HepG2 (cell line): ENCODE results near the gene UBE2Q2. TPM values are rescaled to one million over a fixed set of nuclear protein-coding genes. Genes with fewer than 3 reads are reported as not detected.

Experiments
- ATAC-seq: fragments of 200-7000 bp; cut with Tn5 transposase; 3 replicates; pipeline ENCODE4 v1.9.1; 2020; ENCODE audit warnings: mild to moderate bottlenecking, moderate library complexity
- BruUV-seq: library from RNA; stranded (reverse); fragments of 400-500 nt; replicated peaks from 2 replicates; lab custom pipeline; 2021; lab: Mats Ljungman, UMichigan
- CTCF ChIA-PET: fragments of 300-600 bp; formaldehyde crosslinking; extraction: SDS; loops from one replicate; lab custom pipeline; 2021; ENCODE audit warnings: low total read pairs, inconsistent platforms, low intra/inter-chr PET ratio; lab: Yijun Ruan, JAX
- POLR2A ChIA-PET: fragments of 350-600 bp; sonication (Branson Sonifier 250); formaldehyde crosslinking; loops from one replicate; lab custom pipeline; 2020; ENCODE audit warnings: antibody characterized with exemption, inconsistent platforms; lab: Yijun Ruan, JAX
- DNase-seq: peaks from one replicate; pipeline ENCODE4 v3.0.0-alpha.2; 2015; ENCODE audit warnings: low spot score
- FAIRE-seq: peaks from 3 replicates; lab custom pipeline; 2011; peaks lifted over from hg19 to GRCh38; lab: Jason Lieb, UNC
- H2AFZ ChIP-seq: one replicate; pipeline ENCODE4 v1.6.1; 2011; ENCODE audit warnings: low read length, inconsistent platforms
- H3K27ac ChIP-seq: fragments of 300-600 bp; 3 replicates; pipeline ENCODE4 v1.8.0; 2011; ENCODE audit warnings: mixed run types, mild to moderate bottlenecking, mixed read lengths, low read length, inconsistent platforms; ENCODE audit not compliant: insufficient read depth; ENCODE audit errors: extremely low read length
- H3K27me3 ChIP-seq, 2 experiments: fragments of 200-600 bp in 1 of 2; 2 replicates in 1 of 2; 3 replicates in 1 of 2; pipeline versions ENCODE4 v1.6.0 to v1.8.0; 2011; ENCODE audit warnings: low read length in 2 of 2, mild to moderate bottlenecking in 2 of 2, moderate library complexity in 2 of 2, inconsistent platforms in 1 of 2; ENCODE audit not compliant: insufficient read depth in 2 of 2, control insufficient read depth in 1 of 2
- H3K36me3 ChIP-seq, 2 experiments: fragments of 200-600 bp in 1 of 2; replicated peaks in 1 of 2; 2 replicates in 1 of 2; 3 replicates in 1 of 2; pipeline versions ENCODE4 v1.5.1 to v1.8.0; 2011; ENCODE audit warnings: low read length in 2 of 2, inconsistent platforms in 1 of 2; ENCODE audit not compliant: insufficient read depth in 2 of 2, control insufficient read depth in 1 of 2
- H3K4me1 ChIP-seq: 2 replicates; pipeline ENCODE4 v1.5.1; 2012; ENCODE audit warnings: low read length, inconsistent platforms; ENCODE audit not compliant: insufficient read depth
- H3K4me2 ChIP-seq: 2 replicates; pipeline ENCODE4 v1.6.0; 2011; ENCODE audit warnings: low read depth, low read length, inconsistent platforms
- H3K4me3 ChIP-seq, 3 experiments: fragments of 200-600 bp in 1 of 3; sonication (generic), shearing (Covaris generic) in 1 of 3; replicated peaks in 1 of 3; 2 replicates each; pipeline ENCODE4 v1.5.1; 2011 to 2016; ENCODE audit warnings: low read length in 3 of 3, inconsistent platforms in 2 of 3, low read depth in 2 of 3, mild to moderate bottlenecking in 2 of 3, control low read depth in 1 of 3, mixed read lengths in 1 of 3; ENCODE audit not compliant: insufficient read depth in 1 of 3
- H3K79me2 ChIP-seq: one replicate; pipeline ENCODE4 v1.6.1; 2011; ENCODE audit warnings: low read length, inconsistent platforms; ENCODE audit not compliant: insufficient read depth
- H3K9ac ChIP-seq: 2 replicates; pipeline ENCODE4 v1.6.0; 2011; ENCODE audit warnings: mild to moderate bottlenecking, low read depth, low read length, inconsistent platforms; ENCODE audit not compliant: insufficient read depth
- H3K9me3 ChIP-seq: 2 replicates; pipeline ENCODE4 v1.5.1; 2012; ENCODE audit warnings: mild to moderate bottlenecking, low read length
- H4K20me1 ChIP-seq: 2 replicates; pipeline ENCODE4 v1.6.0; 2011; ENCODE audit warnings: inconsistent platforms, mild to moderate bottlenecking, low read length, moderate library complexity; ENCODE audit not compliant: insufficient read depth
- ARID3A ChIP-seq: IDR thresholded peaks from 2 replicates; pipeline ENCODE4 v1.6.1; 2012; ENCODE audit warnings: low read depth, low read length, improper control_type of control experiment
- E2F2 ChIP-seq: sonication (generic); formaldehyde crosslinking; IDR thresholded peaks from 2 replicates; pipeline ENCODE4 v1.4.0; 2020; ENCODE audit warnings: missing genetic modification reagents, borderline replicate concordance
- FOSL1 ChIP-seq: sonication (generic); formaldehyde crosslinking; IDR thresholded peaks from 2 replicates; pipeline ENCODE4 v1.9.0; 2021; ENCODE audit warnings: missing genetic modification reagents, borderline replicate concordance
- MAFF ChIP-seq: IDR thresholded peaks from 2 replicates; pipeline ENCODE4 v1.6.1; 2011; ENCODE audit warnings: low read depth, low read length, improper control_type of control experiment
- MEIS2 ChIP-seq: sonication (generic); formaldehyde crosslinking; IDR thresholded peaks from 2 replicates; pipeline ENCODE4 v1.9.0; 2021; ENCODE audit warnings: mild to moderate bottlenecking, missing genetic modification reagents
- MIXL1 ChIP-seq: IDR thresholded peaks from 2 replicates; pipeline ENCODE4 v1.6.1; 2016
- NFE2 ChIP-seq: sonication (generic); formaldehyde crosslinking; IDR thresholded peaks from 2 replicates; pipeline ENCODE4 v1.4.0; 2020; ENCODE audit warnings: missing genetic modification reagents
- RFX1 ChIP-seq: fragments of 450-650 bp; IDR thresholded peaks from 2 replicates; pipeline ENCODE4 v1.6.1; 2017
- RFX3 ChIP-seq: IDR thresholded peaks from 2 replicates; pipeline ENCODE4 v1.6.1; 2016; ENCODE audit warnings: missing biosample characterization, missing genetic modification reagents
- SNAPC5 ChIP-seq: sonication (generic); formaldehyde crosslinking; IDR thresholded peaks from 2 replicates; pipeline ENCODE4 v1.8.1; 2023; ENCODE audit warnings: mild to moderate bottlenecking, missing genetic modification reagents, borderline replicate concordance
- STAT6 ChIP-seq: sonication (generic); formaldehyde crosslinking; IDR thresholded peaks from 2 replicates; pipeline ENCODE4 v1.4.0; 2020; ENCODE audit warnings: missing genetic modification reagents, mild to moderate bottlenecking, borderline replicate concordance
- ZNF234 ChIP-seq: sonication (generic); formaldehyde crosslinking; conservative IDR thresholded peaks from 2 replicates; pipeline ENCODE4 v1.5.1; 2020; ENCODE audit warnings: mild to moderate bottlenecking, missing genetic modification reagents
- ZNF296 ChIP-seq: sonication (generic); formaldehyde crosslinking; conservative IDR thresholded peaks from 2 replicates; pipeline ENCODE4 v1.5.0; 2020; ENCODE audit warnings: mild to moderate bottlenecking, missing genetic modification reagents
- WGBS: methylation state at CpG from one replicate; pipeline ENCODE4 v1.1.6; 2017; ENCODE audit warnings: low lambda C conversion rate; 5-methylcytosine and 5-hydroxymethylcytosine counted together
- in situ Hi-C: cut with HindIII; loops from 2 replicates; pipeline ENCODE4 v1.10.0; 2017; ENCODE audit warnings: low pct_unique_long_range_greater_than_20kb; ENCODE audit not compliant: extremely low pct_ligation_motif_present
- intact Hi-C: fragments of 100-400 bp; cut with micrococcal nuclease; formaldehyde crosslinking; loops from one replicate; pipeline ENCODE4 v1.10.0; 2022; ENCODE audit not compliant: unreplicated experiment
- polyA plus RNA-seq, 8 experiments: library from polyadenylated mRNA; depleted of rRNA in 3 of 8; stranded (reverse) in 7 of 8; unstranded in 1 of 8; fragments of >200 nt; fragmentation: Illumina TruSeq in 4 of 8; extraction: Trizol in 4 of 8; gene quantifications; 2 replicates each; pipeline versions ENCODE4 v1.2.1 to v1.2.3, GENCODE V29; 2011 to 2016; ENCODE audit warnings: low read depth in 4 of 8, missing spikeins in 1 of 8, mixed read lengths in 1 of 8; ENCODE audit not compliant: insufficient read depth in 1 of 8
- total RNA-seq, 5 experiments: library from RNA; depleted of rRNA; stranded (reverse); fragments of >200 nt; fragmentation: Illumina TruSeq; extraction: Trizol; gene quantifications; 2 replicates each; pipeline ENCODE4 v1.2.3, GENCODE V29; 2016; ENCODE audit warnings: low read depth in 1 of 5

The UBE2Q2 gene
- total and polyA plus RNA-seq, 2 of the 13 experiments (the other 11 are each of a cell fraction or from before 2014, with no cell fraction given): 10.6 to 20.4 TPM

- no peak overlapping the region for H3K4me2 ChIP-seq
- in situ Hi-C loops: no loop called here
- ChIA-PET CTCF (no interaction called here), POLR2A (no interaction called here)
- no peaks in the 10 kb centered on the region for H3K9me3 ChIP-seq
- DNase-seq: no peak
- peaks cover 16% of the 10 kb centered on the region; the same call in 1 of the 2 replicates for H3K4me1 ChIP-seq
- H3K79me2 ChIP-seq: no peaks in the 10 kb centered on the region
- H3K27ac ChIP-seq: no peak overlapping the region
- H3K4me3 ChIP-seq: no peak overlapping the region
- peaks cover 0 to 17% of the 10 kb centered on the region in 2 experiments; a peak in 2 of 5 replicates for H3K27me3 ChIP-seq
- WGBS: 31% methylated on average over 8 of the region's 8 CpGs
- no peaks in the 10 kb centered on the region for H3K36me3 ChIP-seq
- FAIRE-seq: no peak
- no peak overlapping the region for H3K9ac ChIP-seq
- H4K20me1 ChIP-seq: no peaks in the 10 kb centered on the region
- intact Hi-C loops: no loop called here
- H2AFZ ChIP-seq: no peak overlapping the region
- BruUV-seq: no TSS peak
- TF ChIP-seq RFX1 (no peak), FOSL1 (CRISPR knock-in tag) (no peak), ARID3A (no peak), MEIS2 (CRISPR knock-in tag) (no peak)
- no peak for ATAC-seq
These were observed 12.1 kb upstream of the UBE2Q2 start for GRCh38 chr15:75830910-75831805.

- FAIRE-seq (no peak), ATAC-seq (no peak), DNase-seq (no peak)
- intact Hi-C loops: no loop called here
- H3K27me3 ChIP-seq: peaks cover 0 to 13% of the 10 kb centered on the region in 2 experiments; a peak in 1 of 5 replicates
- no peaks in the 10 kb centered on the region for H4K20me1 ChIP-seq
- no peaks in the 10 kb centered on the region for H3K36me3 ChIP-seq
- ChIA-PET CTCF (no interaction called here), POLR2A (no interaction called here)
- WGBS: 0% methylated on average over 1 of the region's 1 CpG
- no peak overlapping the region for H2AFZ ChIP-seq
- H3K4me3 ChIP-seq: no peak overlapping the region
- H3K4me1 ChIP-seq: peaks cover 16% of the 10 kb centered on the region; the same call in 1 of the 2 replicates
- H3K27ac ChIP-seq: no peak overlapping the region
- H3K4me2 ChIP-seq: no peak overlapping the region
- BruUV-seq: no TSS peak
- in situ Hi-C loops: no loop called here
- H3K79me2 ChIP-seq: no peaks in the 10 kb centered on the region
- no peak overlapping the region for H3K9ac ChIP-seq
- H3K9me3 ChIP-seq: no peaks in the 10 kb centered on the region
- TF ChIP-seq ZNF234 (CRISPR knock-in tag) (no peak), MAFF (no peak), E2F2 (CRISPR knock-in tag) (no peak), NFE2 (no peak), RFX3 (CRISPR knock-in tag) (no peak), SNAPC5 (no peak), ZNF296 (CRISPR knock-in tag) (no peak), MIXL1 (CRISPR knock-in tag) (no peak), STAT6 (no peak)
These were observed 11.5 kb upstream of the UBE2Q2 start for GRCh38 chr15:75831806-75832102.
